GM19328 (cell line): ENCODE results near the gene ITGA4.

Experiments
- ATAC-seq: cut with Tn5 transposase; IDR thresholded peaks from one replicate; pipeline ENCODE4 v1.9.1; 2021; ENCODE audit warnings: mild to moderate bottlenecking, moderate library complexity; ENCODE audit not compliant: unreplicated experiment

The ITGA4 gene

GRCh38 chr2:181570833-181571661 lies 113.9 kb downstream of the ITGA4 start:
- no peak for ATAC-seq

GRCh38 chr2:181573140-181573736 lies 116.1 kb downstream of the ITGA4 start:
- no peak for ATAC-seq

DNA sequence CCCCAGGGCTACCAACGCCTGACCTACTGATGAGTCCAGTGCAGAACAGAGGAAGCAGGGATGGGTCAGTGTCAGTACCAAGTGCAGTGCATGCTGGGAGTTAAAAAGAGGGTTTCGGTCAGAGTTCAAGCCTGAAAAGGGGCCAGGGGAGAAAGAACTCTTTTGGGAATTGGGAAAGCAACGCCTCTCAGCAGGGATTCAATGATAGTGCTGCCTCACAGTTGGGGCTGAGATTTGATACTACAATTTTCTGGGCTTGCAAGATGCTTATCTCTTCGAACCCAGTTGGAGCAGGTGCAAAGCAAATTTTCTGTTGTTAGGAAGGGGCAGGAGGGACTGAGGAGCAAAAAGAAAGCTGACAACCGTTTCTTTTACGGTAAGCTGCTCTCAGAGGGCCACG lies 117.1 kb downstream of the ITGA4 start:
- ATAC-seq = no peak

GRCh38 chr2:181575024-181575649 lies 118.0 kb downstream of the ITGA4 start:
- ATAC-seq = no peak

GRCh38 chr2:181575650-181576025 lies 118.5 kb downstream of the ITGA4 start:
- no peak for ATAC-seq

- ATAC-seq = no peak
Measured at GRCh38 chr2:181576431-181576830, 119.2 kb downstream of the ITGA4 start.

- no peak for ATAC-seq
Measured at GRCh38 chr2:181578829-181579228, 121.6 kb downstream of the ITGA4 start.

DNA sequence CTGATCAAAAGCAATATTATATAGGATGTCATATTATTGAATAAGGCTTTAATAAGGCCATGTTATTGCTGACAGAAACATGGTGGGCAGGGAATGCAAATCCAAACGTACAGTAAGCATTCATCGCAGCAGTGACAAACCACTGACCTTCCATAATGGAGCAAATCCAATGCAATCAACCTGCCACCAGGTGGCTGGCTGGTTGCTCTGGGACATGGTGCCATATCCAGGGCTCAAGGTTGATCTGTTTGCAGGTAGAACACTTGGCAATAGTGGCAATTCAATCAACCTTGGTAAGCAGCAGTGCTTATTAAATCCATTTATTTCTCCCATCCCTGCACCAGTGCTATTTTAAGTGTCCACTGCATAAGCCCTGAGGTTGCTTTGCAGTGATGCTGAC lies 124.3 kb downstream of the ITGA4 start:
- no peak for ATAC-seq

GRCh38 chr2:181585732-181586131 lies 128.5 kb downstream of the ITGA4 start:
- ATAC-seq = no peak
